ENCODE results near the gene ROR2.

Gene ROR2

DNA sequence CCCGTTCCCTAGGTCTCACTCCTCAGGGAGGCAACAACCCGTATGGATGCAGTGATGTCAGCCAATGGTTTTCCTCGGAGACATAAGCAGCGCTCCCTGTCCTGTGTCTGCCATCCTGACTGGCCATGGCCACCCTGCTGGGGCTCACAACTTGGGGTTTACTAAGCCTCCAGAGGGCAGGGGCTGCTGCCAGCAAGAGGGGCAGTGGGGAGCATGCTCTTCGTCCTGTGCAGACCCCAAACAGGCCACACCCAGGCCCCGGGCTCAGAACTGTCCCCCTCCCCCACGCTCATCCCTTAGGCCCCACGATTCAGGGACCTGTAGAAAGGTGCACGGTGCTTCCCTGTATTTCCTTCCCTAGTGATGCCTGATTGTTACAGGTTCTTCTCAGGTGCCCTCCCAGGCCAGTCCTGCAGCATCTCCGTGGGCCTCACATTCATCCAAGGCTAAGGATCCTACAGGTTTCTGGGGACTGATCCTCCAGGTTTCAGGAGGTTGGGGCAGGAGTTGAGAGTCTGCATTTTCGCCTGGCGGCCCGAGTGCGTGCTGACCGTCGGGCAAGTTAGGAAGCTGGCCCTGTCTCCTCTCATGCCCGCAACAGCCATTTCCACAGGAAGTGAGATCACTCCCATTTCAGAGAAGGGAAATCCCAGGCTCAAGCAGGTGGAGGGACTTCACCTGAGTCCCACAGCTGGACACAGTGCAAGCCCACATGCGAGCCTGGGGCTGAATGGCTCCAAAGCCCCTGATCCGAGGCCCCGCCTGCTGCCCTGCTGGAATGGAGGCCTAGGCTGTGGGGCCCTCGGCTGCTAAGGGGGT lies 217.6 kb downstream of the ROR2 start:
- no peak for DNase-seq

DNA sequence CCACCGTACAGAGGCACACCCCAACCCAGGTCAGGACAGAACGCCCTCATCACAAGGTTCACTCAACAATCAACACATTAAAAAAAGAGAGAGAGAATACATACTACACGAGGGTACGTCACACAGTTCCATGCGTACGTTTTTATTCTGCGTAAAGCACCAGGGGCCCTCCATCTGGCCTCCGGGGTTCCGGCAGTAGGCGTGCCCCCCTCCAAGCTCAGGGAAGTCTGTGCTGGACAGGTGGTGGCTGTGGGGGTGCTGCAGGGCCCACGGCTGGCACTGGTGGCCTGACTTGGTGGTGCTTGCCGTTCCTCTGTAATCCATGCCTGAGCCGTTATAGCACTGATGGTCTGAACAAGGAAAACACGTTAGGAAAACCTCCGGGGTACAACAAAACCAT lies 219.2 kb downstream of the ROR2 start:
- no peak for DNase-seq

DNA sequence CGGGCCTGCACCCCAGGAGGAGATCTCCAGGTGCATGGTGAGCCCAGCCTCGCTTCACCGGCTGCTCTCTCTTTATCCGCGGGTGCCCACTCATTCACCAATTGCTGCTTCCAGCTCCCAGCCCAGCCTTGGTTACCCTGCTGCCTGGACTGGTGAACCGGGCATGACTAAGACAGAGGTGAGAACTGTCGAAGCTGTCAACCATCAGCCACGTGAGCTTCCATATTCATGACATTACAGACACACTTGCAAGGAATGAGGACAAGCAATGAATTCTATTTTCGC lies 220.5 kb downstream of the ROR2 start:
- no peak for DNase-seq

DNA sequence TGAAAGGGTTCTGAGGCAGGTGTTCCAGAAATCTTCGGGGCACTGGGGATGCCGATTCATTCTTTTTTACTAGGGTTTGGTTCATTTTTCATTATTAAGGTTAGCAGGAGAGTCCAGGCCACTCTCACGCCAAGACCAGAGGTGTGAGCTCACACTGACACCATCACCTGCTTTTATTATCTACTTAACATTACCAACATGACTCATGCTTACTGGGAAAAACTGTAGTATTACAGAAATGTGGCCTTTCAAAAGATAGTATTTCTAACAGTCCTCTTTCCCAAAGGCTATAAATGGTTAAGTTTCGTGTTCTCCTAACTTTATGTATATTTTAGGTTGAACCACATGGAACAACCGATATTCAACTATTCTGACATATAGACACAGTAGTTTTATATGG lies 222.1 kb downstream of the ROR2 start:
- no peak for DNase-seq

DNA sequence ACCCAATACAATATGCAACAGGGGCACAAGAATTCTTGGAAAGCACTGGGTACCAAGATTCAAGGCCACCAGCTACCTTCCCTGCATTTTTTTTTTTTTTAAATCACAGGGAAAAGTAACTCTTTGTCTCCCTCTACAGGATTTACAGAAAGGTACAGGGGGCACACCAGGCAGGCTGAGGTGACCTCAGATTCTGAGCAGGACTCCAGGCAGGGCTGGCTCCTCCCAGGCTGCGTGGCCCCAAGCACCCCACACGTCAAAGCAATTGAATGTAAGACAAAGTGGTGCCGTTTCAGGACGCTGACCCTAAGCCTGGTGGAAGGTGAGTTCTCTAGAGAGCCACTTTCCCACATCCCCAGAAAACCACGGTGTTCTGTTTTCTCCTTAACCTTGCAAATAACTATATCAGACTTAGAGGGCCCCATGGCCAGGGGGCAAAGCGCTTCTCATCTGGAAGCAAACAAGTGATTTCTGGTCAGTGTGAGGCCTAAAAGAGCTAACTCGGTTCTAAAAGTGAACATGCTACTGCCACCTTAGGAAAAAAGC lies 222.6 kb downstream of the ROR2 start:
- peak; percentile 40 to 54 for DNase-seq

DNA sequence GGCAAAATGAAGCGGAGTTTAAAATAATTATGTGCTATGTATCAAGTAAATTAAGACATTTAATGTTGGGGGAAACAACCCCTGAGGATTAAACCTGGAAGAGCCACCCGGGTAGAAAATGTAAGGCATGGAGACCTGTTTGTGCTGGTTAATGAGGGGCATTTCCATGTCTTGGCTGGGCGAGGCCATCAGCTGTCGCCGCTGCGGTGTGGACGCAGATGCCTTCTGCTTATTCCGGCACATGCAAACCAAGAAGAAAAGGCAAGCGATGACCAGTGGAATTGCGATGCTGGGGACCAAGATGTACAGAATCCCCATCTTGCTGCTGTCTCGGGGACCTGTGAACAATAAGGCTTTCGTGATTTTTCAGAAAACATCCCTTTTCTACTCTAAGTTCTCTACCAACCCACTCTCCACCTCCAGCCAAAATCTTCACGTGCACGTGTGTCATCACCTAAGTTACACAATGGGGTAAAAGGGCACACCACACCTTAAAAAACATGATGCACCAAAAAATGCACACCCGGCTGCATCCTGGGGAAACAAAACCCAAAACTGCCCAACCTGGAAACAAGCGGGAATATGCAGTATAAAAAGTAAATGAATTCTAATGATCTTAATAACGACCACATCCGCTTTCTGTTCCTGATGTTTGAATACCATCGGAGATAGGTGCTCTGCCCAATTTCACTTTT lies 223.5 kb downstream of the ROR2 start:
- DNase-seq: no peak

DNA sequence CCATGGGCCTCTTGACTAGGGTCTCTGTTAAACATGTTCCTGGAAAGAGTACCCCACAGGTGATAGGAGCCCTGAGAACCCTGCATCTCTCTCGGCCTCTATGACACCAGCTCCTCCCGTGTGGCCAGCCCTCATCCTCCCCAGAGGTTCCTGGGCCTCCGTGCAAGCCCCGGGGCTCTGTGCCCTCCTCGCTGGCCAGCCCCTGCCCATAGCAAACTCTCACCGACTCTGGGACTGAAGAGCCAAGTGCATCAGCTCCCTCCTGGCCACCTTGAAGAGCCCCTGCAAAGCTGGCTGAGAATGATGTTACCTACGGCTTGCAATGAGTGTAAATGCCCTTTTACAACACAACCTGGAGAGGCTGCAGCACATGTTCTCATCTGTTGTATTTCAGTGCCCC lies 224.4 kb downstream of the ROR2 start:
- no peak for DNase-seq

DNA sequence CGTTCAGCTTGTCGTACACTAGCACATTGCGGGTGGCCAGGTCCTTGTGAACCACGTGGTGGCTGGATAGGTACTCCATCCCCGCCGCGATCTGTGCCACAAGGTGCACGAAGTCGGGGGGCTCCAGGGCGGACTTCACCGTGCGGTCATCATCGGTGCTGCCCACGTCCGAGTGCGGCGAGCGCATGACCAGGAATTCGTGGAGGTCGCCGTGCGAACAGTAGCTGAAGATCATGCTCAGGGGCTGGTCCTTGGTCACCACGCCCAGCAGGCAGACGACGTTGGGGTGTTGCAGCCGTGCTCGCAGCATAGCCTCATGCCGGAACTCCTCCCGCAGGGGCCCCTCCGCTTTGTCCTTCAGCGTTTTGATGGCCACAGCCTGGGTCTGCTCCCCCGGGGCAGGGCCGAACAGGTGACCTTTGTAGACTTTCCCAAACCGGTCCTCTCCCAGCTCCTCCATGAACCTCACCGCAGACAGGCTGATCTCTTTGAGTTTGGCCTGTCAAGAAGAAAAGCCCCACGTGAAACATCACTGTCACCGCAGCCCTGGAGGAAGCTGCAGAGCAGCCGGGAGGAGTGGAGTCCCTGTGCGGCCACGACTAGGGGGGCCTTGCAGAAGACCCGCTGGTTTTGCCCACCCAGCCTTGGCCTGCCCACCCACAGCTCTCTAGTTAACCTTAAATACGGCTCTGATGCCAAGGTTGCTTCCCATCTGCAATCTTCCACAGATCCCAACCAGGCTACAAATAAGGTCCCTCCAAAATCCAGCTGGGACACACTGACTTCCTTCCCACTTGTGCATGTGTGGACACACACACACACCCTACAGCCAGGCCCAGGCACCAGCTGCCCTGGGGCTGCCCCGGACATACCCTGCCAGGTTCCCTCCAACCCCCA lies 225.2 kb downstream of the ROR2 start:
- no peak for DNase-seq

DNA sequence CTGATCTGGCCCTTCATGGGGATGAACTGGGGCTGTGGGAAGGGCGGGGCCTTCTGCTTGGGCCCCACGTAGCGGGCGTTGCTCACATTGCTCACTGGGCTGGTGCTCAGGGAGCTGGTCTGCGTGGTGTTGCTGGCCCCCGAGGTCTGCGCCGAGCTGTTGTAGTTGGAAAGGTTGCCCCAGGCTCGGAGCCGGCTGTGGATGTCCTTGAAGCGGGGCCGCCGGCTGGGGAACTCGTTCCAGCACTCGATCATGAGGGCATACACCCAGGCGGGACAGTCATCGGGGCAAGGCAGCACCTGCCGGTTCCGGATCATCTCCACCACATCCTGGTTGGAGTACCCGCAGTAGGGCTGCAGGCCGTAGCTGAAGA lies 226.0 kb downstream of the ROR2 start:
- no peak for DNase-seq

DNA sequence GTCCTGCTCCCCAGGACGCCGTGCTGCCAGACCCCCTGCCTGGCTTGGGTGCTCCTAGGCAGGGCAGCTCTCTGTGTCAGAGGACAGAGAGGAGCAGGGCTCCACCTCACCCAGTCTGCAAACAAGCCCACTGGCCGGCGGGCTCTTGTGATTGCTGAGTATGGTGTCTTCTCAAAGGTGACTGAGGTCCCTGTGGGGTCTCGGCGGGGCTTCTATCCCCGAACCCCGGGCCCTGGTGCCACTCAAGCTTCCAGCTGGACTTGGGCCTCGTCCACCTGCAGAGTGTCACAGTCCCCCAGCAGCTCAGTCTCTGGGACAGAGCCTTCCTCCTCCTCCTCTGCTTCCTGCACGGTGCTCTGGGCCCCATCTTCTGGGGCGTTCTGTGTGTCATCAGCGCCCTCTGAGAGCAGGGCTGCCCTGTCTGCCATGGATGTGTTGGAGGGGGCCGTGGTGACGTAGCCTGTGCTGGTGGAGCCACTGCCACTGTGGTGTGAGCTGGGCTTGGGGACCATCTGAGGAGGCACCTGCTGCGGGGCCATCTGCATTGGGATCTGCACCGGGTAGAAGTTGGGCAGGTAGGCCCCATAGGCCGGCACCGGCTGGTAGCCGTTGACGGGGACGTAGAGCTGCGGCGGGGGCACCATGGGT lies 226.5 kb downstream of the ROR2 start:
- no peak for DNase-seq

DNA sequence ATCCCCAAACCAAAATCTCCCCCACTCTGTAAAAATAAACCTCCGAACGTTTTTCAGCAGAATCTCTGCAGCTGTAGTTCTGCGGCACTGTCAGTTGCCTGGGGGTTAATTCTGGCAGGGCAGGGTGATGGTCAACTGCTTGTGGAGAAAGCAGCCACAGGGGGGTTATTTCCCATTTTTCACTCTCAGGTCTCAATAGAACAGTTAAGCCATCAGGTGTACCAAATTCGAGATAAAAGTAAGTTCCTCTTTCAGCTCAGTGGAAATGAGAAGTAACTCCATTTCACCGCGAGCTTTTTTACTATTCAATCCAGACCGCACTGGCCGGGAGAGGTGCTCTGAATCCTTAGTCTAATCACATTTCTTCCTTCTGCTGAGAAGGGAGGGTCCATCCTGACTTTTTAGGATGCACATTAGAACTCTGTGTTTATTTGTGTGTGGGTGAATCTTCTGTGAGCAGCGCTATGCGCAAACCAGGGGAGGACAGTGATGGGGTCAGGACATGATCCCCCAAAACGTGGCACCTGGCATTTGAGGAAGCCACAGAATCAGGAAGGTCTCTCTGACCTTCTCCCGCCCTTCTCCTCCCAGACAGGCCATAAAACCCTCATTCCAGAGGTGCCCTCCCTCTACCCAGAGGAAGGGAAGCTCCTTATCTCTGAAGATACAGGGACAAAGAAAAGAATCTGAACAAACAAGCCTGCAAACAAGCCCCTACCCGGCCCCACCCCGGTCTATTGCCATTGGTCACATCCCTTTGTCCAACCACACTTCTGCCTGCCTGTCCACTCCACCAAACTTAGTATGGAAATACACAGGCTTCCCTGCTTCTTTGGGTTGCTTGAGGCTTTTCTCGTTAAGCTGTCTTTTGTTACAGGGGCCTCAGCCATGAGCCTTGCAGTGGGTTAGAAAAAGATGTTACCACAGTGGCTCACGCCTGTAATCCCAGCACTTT lies 229.0 kb downstream of the ROR2 start:
- DNase-seq: no peak

DNA sequence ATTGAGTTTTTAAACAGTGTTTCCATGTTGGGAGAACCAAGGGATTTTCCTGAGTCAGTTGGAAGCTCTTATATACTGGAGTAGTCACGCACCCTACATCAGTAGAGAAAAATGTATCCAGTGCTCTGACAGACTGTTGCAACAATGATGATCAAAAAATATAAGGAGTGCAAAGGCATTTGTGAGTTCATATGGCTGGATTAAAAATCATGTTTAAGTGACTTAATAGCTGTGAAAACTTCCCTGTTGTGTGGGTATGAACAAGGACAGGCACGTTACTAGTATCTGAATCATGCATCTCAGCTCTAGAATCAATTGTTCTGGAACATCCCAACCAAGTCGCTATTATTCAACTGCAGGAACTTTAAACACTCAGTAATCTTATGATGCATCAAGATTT lies 229.7 kb downstream of the ROR2 start:
- no peak for DNase-seq

DNA sequence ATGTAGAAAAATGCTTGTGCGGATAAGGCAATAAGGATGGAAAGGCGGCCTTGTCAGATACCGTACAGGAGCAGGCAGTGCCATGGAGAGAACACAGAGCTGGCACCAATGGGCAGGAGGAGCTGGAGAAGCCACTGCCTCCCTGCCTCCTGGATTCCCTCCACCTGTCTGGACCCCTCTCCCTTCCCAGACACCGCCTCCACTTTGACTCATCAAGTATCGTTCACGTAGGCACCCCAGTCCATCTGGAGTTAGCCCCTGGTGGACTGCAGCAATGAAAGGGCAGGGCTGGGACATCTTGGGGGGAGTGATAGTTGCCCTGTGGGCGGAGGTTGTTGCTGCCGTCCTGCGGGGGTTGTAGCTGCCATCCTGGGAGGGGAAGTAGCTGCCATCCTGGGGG lies 232.0 kb downstream of the ROR2 start:
- no peak for DNase-seq

DNA sequence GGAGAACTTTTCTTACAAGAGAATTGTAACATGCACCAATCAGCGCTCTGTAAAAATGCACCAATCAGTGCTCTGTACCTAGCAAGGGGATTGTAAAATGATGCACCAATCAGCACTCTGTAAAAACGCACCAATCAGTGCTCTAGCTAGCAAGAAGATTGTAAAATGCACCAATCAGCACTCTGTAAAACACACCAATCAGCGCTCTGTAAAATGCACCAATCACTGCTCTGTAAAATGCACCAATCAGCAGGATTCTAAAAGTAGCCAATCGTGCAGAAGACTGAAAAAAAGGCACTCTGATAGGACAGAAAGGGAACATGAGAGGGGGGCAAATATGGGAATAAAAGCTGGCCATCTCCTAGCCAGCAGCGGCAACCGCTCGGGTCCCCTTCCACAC lies 233.2 kb downstream of the ROR2 start:
- no peak for DNase-seq

DNA sequence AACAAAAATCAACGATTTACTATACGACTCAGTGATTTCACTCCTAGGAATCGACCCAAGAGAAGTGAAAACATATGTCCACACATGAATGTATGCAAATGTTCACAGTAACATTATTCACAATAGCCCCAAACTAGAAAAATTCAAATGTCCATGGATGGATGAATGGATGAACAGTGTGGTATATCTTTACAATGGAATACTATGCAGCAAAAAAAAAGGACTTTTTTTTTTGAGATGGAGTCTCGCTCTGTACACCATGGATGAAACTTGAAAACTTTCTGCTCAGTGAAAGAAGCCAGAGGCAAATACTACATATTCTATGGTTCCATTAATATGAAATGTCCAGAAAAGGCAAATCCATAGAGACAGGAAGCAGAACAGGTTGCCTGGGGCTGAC lies 233.8 kb downstream of the ROR2 start:
- DNase-seq: no peak

DNA sequence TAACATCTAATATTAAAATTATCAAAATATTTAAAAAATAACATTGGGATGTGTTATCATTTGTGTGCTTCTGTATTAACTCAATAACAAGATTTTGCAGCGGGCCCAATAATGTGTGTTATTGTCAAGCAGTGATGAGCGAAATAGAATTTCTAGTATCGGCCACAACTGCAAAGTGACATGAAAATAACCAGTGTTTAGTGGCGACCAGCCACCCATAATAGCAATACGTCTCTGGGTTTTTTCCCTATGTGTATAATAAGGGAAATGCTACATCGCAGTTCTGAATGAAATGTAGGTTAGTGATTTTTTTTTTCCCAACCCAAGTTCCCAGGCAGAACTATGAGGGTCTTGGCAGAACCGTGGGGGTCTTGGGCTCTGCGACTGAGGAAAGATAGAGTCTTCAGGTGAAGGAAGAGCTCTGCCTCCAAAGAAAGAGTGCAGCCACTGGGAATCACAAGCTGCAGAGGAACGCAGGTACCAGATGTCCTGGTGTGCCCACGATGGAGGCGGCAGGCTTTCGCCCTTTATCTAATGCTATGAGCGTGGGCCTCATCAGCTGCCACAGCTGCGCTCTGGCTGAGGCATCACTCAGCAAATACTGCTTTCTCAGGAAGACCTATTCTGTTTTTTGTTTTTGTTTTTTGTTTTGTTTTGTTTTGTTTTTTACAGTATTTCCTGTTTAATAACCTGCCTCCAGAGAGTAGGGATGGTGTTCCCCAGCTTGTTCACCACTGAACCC lies 235.0 kb downstream of the ROR2 start:
- DNase-seq: no peak

DNA sequence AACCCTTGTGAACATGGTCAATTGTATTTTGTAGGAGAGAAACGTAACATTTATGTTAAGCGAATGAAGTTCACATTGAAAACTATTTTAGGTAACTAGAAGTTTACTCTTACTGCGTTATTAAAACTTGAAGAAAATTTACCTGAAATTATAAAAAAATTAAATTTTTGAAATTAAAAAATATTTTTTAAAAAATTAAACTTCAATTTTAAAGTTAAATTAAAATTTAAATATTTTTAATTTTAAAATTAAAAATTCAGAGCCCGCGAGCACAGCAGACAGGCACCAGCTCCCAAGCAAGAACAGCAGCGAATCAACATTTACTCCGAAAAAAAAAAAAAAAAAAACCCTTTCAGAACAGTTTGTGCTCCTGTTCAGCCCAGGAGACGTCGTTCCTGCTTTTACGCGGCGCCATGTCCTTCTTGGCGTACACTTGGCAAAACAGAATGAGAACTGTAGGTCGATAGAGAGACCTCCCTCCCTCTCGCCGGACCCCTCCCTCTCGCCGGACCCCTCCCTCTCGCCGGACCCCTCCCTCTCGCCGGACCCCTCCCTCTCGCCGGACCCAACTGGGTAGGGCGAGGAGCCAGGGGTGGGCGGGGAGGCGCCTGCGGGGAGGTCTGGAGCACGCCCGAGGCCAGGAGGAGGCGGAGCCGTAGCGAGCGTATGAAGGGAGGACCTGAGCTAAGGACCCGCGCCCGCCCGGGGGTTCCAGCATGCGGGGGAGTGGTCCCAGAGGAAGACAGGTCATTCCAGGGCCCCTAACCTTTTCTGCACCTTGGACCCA lies 235.8 kb downstream of the ROR2 start:
- peak; percentile 17 to 54 for DNase-seq

DNA sequence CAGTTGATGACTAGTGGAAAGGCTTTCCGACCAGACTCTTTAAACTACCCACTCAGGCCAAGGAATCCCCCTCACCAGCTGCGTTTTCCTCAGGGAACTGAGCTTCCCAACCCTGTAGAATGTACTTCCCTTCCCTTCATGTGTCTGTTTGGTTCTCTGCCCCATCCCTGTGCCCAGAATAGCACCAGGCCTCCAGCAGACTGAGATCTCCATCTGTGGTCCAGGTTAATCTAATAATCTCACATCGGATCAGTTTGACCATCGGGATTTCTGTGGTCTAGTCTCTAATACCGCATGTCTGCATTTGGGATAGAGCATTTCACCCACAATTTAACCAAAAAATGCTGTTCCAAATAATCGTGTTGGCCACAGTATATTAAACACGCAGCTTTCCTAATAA lies 237.2 kb downstream of the ROR2 start:
- DNase-seq: no peak

DNA sequence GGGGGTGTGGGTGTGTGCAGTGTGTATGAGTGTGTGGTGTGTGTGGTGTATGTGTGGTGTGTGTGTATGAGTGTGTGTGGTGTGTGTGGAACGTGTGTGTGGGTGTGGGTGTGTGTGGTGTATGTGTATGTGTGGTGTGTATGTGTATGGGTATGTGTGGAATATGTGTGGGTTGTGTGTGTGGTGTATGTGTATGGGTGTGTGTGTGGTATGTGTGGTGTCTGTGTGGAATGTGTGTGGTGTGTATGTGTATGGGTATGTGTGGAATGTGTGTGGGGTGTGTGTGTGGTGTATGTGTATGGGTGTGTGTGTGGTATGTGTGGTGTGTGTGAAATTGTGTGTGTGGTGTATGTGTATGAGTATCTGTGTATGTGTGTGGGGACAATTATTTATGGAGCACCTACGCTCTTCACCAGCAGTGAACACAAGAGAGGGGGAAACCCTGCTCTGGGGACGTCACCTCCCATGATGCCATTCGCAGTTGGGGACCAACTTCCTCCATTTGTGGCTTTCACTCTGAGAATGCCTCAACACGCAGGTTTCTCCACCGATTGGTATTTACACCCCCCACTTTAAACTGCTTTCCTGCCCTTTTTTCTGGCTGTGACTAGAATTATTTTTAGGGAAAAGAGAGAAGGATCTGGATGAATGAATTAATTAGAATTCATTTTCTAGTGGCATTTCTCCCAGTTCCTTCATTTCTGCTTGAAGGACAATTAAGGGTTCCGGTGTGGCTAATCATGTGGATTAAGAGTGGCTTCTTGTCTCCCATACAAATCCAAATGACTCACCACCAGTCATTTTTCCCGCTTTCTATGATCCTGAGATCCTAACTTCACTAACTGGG lies 238.1 kb downstream of the ROR2 start:
- no peak for DNase-seq

All from NCI-H524 (cell line).